ENCODE results near the gene WNT3A. TPM values are rescaled to one million over a fixed set of nuclear protein-coding genes. Genes with fewer than 3 reads are reported as not detected.

The WNT3A gene
- total and polyA plus RNA-seq, 2 of the 4 experiments (the other 2 are of a cell fraction): not detected

GRCh38 chr1:228081144-228081543 is 74.3 kb downstream of the WNT3A start:
- ChIA-PET CTCF (interaction anchor here (1.1 kb wide), 1 partner anchor 33 kb away, joined by 5 read pairs; no protein-coding TSS in a partner anchor), POLR2A (ENCODE audit: unreplicated experiment) (no interaction called here)
- Histone ChIP-seq H4K5ac (ENCODE audit: low read depth, low read length) (no peak overlapping the region), H3K9me1 (ENCODE audit: insufficient read depth, low read length) (peaks cover 10% of the 10 kb centered on the region; the same call in 1 of the 2 replicates), H4K8ac (ENCODE audit: low read depth in 2 of 2, low read length in 2 of 2) (no peak overlapping the region; a peak in 1 of 4 replicates), H3K4me3 (ENCODE audit: insufficient read depth, low read depth, low read length) (peak overlapping the region; percentile 82), H3K4me1 (ENCODE audit: control insufficient read depth, insufficient read depth, low read length) (peaks cover 14% of the 10 kb centered on the region), H3K23ac (ENCODE audit: low read depth, low read length) (no peak overlapping the region), H2AFZ (replicated peaks; ENCODE audit: low read length, poor library complexity) (no peak overlapping the region), H2BK20ac (ENCODE audit: low read depth, low read length) (no peak overlapping the region), H2AK9ac (replicated peaks; ENCODE audit: low read depth, low read length, poor library complexity) (peak overlapping the region; percentile 70), H3K4me2 (ENCODE audit: low read depth, low read length) (peak overlapping the region; percentile 100), H3K9ac (ENCODE audit: low read depth, low read length) (peak overlapping the region; percentile 97), H2BK5ac (ENCODE audit: low read depth, low read length, poor library complexity, severe bottlenecking) (no peak overlapping the region), H2AK5ac (ENCODE audit: low read depth, low read length) (no peak overlapping the region), H3K27ac (ENCODE audit: insufficient read depth, low read length) (no peak overlapping the region; the same call in 1 of the 2 replicates), H3K79me1 (ENCODE audit: low read depth in 1 of 2, low read length in 2 of 2) (peaks cover 3 to 30% of the 10 kb centered on the region in 2 experiments; a peak in 2 of 4 replicates), H2BK120ac (ENCODE audit: low read depth, low read length) (no peak overlapping the region), H3K9me3 (ENCODE audit: control insufficient read depth, insufficient read depth, low read length) (no peaks in the 10 kb centered on the region), H3K18ac (ENCODE audit: low read depth, low read length) (no peak overlapping the region), H3K56ac (ENCODE audit: extremely low read depth, insufficient read depth, low read length) (no peak overlapping the region), H4K91ac (ENCODE audit: insufficient read depth, low read depth, low read length) (no peak overlapping the region), H3K36me3 (ENCODE audit: control insufficient read depth, insufficient read depth, low read length) (peaks cover 2% of the 10 kb centered on the region; the same call in 1 of the 2 replicates), H2BK15ac (ENCODE audit: low read depth, low read length) (no peak overlapping the region), H3K27me3 (ENCODE audit: control insufficient read depth, insufficient read depth, low read length) (no peaks in the 10 kb centered on the region), H3K14ac (replicated peaks; ENCODE audit: low read depth, low read length) (no peak overlapping the region), H4K20me1 (ENCODE audit: insufficient read depth, low read length) (peaks cover 42% of the 10 kb centered on the region), H3K4ac (ENCODE audit: low read depth, low read length) (no peak overlapping the region)
- dilution Hi-C loops (cut with HindIII; ENCODE audit: low sequenced_read_pairs, unreplicated experiment): no loop called here
- TF ChIP-seq POLR2A (IDR thresholded peaks at IDR 0.05; ENCODE audit: low read depth, low read length): no peak
- no peak for TF ChIP-seq FOS (IDR thresholded peaks at IDR 0.05; ENCODE audit: low read depth, low read length)
- no peak for TF ChIP-seq RCOR1 (IDR thresholded peaks at IDR 0.05; ENCODE audit: insufficient replicate concordance, low read length)
- no peak for TF ChIP-seq BHLHE40 (IDR thresholded peaks at IDR 0.05; ENCODE audit: low read depth, low read length)
- no peak for TF ChIP-seq RAD21 (IDR thresholded peaks at IDR 0.05; ENCODE audit: low read length)
- TF ChIP-seq MXI1 (IDR thresholded peaks at IDR 0.05; ENCODE audit: borderline replicate concordance, low read depth, low read length): no peak
- TF ChIP-seq SMC3 (IDR thresholded peaks at IDR 0.05; ENCODE audit: low read depth, low read length): no peak
- no peak for TF ChIP-seq ELK1 (IDR thresholded peaks at IDR 0.05; ENCODE audit: borderline replicate concordance, low read depth, low read length)
- TF ChIP-seq MAFK (IDR thresholded peaks at IDR 0.05; ENCODE audit: low read depth, low read length): no peak
- DNase-seq (no peak), ATAC-seq (ENCODE audit: low read depth) (no peak)
- no CpG with 5 or more reads among the region's 7 CpGs for WGBS, 2 experiments (ENCODE audit: extremely low coverage in 2 of 2, insufficient read length in 1 of 2)
- no TSS peak for BruUV-seq (replicated peaks)
- intact Hi-C loops (cut with micrococcal nuclease): loop anchor here (5.0 to 10.0 kb wide), 4 partner anchors 84 to 596 kb away; partner anchors contain the start of gene WNT9A
- in situ Hi-C loops (cut with MboI; ENCODE audit: low sequenced_read_pairs): loop anchor here (10.0 kb wide), 1 partner anchor 316 kb away; no protein-coding TSS in a partner anchor
